ENCODE measurements around the gene RNF8.

DNA sequence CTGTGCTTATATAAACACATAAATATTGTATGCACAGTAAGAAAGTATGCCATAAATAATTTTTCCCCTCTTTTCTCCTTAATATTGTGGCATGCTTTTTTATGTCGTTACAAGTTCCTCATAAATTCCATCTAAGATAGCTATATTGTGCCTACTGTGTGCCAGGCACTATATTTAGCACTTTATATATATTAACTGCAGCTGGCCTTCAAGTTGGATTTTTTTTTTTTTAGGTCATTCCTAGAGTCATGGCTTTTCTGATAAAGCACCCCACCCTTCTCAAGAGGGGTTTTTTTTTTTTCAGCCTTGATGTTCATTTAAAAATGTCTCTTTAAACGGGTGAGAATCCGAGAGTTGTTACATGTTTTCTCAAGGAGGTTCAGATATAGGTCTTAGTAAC is 42.8 kb upstream of the RNF8 start:
- TF ChIP-seq POLR2AphosphoS5 (IDR thresholded peaks at IDR 0.05; ENCODE audit: low read depth, low read length): no peak
- TF ChIP-seq POLR2A (IDR thresholded peaks at IDR 0.05; ENCODE audit: low read depth, low read length): no peak
- TF ChIP-seq PAX5 (IDR thresholded peaks at IDR 0.05; ENCODE audit: insufficient read depth, low read length, severe bottlenecking): no peak
- TF ChIP-seq TAF1 (IDR thresholded peaks at IDR 0.05; ENCODE audit: low read depth, low read length): no peak
- no peak for TF ChIP-seq SPI1 (IDR thresholded peaks at IDR 0.05; ENCODE audit: low read depth, low read length)
